ENCODE results near the gene SWT1.

The SWT1 gene, protein sequence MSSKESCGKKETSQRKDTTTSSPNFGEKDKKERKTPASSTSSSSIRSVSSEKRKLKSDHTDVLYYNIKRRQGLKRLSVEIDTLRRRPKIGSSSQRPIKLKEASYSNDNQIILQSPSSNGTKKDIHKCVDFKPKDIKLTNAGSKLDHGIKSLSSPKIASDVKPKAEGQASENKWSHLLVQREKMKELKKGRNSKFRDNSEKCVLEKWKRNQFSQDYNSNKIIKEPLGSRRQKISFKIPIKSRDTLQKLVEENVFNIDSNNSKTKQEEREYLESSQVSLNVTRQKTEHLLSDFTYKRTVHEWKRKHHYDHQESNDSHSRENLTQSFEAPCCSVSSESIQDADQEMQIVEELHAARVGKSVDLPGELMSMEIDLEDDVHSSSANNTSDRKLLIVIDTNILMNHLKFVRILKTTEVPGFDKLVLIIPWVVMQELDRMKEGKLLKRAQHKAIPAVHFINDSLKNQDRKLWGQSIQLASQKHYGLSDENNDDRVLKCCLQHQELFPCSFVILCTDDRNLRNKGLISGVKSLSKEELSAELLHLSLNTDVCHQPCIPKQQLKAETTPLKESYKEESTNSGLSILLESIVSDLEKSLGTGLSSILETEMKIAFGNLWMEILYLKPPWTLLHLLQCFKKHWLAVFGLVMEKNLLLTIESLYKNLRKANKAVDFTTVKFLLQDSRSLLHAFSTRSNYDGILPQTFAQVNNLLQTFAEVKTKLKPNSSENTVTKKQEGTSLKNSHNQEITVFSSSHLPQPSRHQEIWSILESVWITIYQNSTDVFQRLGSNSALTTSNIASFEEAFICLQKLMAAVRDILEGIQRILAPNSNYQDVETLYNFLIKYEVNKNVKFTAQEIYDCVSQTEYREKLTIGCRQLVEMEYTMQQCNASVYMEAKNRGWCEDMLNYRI

DNA sequence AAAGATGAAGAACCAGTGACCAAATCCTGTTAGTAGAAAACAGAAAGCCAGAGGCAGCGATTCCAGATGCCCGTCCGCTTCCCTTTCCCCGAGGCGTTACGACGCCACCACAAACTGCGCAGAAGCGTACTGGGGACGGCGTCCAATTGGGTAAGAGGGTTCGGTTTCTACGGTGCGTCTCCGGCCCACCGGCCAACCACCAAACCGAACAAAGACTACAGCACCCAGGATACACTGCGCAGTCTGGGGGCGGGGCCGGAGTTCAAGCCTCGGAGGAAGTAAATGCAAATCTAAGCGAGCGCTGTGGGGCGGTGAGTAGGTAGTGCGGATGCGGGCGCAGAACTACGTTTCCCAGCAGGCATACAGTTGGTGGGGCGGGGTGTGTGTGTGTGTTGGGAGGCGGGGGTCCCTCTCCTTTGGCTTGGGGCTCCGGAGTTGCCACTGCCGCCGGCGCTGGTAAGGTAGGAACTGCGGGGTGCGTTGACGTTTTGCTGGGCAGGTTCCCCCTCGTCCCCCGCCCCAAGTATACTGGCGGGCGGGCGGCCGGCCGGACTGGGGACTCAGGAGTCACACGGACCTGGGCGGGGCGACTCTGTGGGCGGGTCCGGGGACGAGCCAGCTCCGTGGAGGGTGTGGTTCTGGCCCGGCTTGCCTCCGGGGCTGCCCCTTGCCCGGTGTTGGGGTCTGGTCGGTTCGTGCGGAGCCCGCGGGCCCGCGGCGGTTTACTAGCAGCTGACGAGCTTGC, at the start of gene SWT1, which contains the start of gene TRMT1L:
Gene SWT1, plus strand, starts transcription at position 314 of the 745 bp plus-strand sequence. CDS start 3,675 bp downstream, outside the sequence.
Gene TRMT1L, minus strand, starts transcription at position 100 of the 745 bp plus-strand sequence. CDS start 241 bp downstream, outside the sequence.
- peak; percentile 100 for DNase-seq (ENCODE audit: low spot score)

DNA sequence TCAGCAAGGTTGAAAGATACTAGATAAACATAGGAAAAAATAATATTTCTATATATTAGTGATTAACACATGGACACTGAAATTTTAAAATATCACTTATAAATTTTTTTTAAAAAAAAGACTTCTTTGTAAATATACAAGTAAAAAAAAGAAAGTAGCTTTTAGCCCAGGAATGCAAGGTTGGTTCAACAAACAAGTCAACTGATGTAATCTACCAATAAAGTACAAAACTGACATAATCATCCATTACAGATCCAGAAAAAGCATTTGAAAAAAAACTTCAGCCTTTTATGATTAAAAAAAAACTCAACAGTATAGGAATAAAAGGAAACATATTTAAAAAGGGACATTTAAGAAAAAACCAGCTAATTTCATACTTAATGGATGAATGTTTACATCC, 48.6 kb upstream of the SWT1 start:
- no peak for DNase-seq (ENCODE audit: low spot score)

DNA sequence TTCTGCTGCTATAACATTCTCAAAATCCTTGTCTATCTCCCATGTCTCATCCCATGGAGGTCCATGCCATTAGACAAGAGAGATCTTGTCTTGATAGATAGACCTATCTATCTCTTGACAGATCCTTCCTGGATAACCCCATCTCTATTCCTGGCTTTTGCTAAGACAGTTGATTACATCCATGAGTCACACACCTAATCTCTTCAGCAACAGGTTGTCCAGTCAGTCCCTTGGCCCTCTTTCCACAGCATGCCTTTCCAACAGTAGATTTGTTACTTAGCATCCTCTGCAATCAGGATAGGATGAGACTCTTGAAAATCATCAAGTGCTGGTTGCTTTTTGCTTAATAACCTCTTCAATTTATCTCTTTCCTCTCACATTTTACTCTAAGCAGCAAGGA, 46.8 kb upstream of the SWT1 start:
- no peak for DNase-seq (ENCODE audit: low spot score)

DNA sequence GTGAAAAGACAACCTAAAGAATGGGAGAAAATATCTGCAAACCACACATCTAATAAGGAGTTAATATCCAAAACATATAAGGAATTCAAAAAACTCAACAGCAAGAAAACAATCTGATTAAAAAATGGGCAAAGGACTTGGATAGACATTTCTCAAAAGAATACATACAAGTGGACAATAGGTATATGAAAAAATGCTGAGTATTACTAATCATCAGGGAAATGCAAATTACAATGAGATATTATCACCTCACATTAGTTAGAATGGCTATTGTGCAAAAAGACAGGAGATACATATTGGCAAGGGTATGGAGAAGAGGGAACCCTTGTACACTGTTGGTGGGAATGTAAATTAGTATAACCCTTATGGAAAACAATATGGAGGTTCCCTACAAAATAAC, 45.1 kb upstream of the SWT1 start:
- DNase-seq (ENCODE audit: low spot score), result no peak

DNA sequence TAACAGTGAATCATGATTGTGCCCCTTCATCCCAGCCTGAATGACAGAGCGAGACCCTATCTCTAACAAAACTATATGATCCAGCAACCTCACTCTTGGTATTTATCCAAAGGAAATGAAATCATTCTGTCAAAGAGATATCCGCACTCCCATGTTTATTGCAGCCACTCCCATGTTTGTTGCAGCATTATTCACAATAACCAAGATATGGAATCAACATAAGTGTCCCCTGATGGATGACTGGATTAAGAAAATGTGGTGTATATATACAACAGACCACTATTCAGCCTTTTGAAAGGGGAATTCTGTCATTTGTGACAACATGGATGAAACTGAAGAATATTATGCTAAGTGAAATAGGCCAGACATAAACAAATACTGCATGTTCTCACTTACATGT, 44.6 kb upstream of the SWT1 start:
- no peak for DNase-seq (ENCODE audit: low spot score)

DNA sequence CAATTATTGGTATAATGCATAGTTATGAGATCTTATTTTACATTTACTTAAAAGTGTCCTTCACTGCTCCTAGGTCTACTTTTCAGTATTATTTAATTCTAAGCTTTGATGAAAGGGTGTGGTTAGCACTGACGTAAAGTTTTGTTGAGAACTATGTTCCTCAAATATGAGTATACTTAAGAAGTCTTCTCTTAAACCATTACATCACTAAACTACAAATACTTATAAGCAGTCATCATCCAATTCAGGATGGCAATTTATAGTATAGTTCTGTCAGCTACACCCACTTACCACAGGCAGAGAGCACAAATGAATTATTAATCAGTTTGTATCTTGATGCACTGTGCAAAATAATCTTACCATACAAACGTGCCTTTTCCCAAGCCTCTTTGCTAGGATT, 27.3 kb upstream of the SWT1 start:
- no peak for DNase-seq (ENCODE audit: low spot score)

DNA sequence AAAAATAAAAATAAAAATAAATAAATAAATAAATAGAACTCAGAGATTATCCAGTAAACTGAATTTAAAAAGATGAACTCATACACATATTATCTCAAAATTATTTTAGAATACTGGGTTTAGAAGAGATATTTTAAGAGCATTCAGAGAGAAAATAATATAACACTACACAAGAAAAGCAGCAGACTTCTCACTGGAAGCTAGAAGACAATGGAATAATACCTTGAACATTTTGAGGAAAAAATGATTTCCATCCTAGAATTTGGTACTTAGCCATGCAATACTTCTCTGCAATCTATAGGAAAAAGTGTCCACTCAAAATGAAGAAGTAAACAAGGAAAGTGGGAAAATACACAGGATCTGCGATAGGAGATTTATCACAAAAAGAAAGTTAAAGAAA, 24.4 kb upstream of the SWT1 start:
- no peak for DNase-seq (ENCODE audit: low spot score)

DNA sequence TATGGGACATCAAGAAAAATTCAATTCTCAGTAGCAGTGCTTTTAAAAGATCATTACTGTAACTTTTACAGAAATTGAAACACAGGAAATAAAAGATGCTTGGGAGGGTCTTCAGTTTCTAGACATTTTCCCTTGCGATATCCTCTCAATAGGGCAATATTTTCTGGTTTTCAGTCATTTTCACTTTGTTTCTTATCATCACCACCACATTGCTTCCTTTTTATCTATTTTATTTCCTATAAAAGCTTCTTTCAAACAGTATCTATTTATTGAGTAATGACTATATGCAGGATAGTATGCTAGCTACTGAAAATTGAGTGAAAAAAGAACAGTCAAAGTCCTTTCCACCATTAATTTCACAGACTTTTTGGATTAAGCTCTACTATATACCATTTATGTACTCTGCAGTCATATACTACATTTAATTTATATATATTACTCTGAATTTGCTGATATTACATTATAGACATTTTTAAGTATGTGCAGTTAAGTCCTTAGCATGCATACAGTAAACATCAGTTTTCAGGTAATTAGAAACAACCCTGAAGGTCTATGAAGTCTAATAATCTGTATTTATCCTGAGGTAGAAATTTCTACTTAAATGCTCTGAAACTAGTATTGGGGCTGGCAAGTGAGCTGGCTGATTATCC, 18.9 kb upstream of the SWT1 start:
- no peak for DNase-seq (ENCODE audit: low spot score)

DNA sequence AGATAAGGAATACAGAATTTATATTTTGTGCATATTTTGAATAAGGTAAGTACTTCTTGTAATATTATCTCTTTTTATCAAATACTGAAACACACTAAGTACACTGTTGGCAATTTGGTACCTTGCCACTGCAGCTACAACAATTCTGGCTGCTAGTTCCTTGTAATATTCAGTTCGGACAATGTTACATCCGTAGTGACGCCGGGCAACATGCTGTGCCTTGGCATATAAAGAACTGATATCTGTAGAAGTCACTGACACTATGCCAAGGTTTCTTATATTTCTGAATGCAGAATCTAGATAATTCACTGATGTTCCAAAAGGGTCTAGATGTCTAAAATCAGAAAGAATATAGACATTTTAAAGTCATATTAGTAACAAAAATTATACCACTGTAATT, 17.7 kb upstream of the SWT1 start:
- DNase-seq (ENCODE audit: low spot score), result no peak

DNA sequence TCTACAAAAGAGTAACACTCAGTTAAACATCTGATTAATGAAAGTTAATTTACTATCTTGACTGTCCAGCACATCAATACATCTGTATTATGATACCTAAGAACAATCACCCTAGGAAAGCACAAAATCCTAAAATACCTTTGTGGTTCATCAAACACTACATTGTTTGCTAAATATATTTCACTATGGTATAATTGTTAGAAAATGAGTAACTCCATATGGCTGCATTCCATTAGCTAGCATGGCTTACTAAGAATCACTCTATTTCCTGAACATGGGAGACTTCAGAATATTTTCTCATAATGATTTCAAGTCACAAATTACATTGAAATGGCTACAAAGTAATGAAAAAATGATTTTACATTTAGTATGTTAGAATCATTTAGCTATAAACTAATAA, 12.7 kb upstream of the SWT1 start:
- DNase-seq (ENCODE audit: low spot score), result no peak

DNA sequence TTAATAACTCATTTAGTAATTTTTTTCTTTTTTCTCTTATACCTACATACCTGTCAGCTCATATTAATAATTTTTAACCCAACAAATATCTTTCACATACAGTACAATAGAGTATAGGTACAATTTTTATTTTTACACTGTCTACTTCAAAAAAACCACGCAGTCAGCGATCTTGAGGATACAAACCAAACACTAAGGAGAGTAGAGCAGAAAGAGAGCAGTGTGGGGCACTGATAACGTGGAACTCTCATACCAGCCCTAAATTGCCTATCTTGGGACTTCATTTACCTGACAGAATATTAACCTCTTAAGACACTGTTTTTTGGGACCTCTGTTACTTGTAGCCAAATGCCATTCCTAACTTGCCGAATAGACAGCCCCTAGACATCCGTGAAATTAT, 5.8 kb upstream of the SWT1 start:
- no peak for DNase-seq (ENCODE audit: low spot score)

DNA sequence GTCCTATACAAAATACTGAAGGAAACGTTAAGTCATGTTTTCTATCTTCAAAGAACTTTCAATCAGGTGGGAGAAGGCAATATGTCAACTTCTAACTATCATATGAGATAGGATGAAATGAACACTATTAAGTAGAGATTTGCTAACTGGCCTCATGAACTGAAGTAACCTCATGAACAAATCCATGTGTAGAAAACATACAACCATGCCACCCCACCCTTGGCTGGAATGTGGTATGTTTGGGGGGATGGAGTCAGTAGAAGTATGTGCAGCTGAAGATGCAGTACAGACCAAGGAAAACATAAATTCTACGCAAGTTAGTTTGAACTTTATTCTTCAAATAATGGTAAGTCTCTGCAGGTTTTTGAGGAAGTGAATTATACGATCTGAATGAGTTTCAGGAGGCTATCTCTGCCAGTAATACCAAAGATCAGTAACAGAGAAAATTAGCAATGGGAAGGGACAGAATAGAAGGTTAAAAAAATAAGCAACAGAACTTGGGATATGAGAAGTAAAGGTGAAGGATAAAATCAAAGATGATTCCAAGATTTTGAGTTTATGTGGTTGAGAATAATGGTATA, 4.7 kb upstream of the SWT1 start:
- no peak for DNase-seq (ENCODE audit: low spot score)

DNA sequence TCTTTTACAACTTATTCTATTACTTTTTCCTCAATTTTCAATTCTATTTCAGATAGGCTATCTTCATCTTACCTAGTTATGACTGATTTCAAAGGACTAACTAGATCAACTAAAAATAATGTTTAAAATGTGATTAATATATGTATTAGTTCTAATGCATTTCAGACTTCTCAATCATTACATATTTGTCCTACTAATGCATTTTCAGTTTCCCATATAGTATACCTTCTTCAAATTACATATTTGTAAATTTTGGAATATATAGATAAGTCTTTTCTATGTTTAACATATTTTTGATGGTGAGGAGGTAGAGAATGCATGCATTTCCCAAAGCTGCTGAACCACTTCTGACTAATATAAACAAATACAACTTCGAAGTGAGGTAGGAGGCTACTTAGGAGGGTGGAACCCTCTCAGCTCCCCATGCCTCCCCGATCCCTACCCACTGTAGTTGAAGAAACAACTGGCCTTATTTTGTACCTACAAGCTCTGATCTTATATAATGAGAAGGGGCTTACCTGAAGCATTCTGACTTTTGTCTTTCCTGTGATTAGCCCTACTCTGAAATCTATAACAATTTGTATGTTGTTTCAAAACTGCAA, 2.0 kb upstream of the SWT1 start:
- DNase-seq (ENCODE audit: low spot score), result no peak

DNA sequence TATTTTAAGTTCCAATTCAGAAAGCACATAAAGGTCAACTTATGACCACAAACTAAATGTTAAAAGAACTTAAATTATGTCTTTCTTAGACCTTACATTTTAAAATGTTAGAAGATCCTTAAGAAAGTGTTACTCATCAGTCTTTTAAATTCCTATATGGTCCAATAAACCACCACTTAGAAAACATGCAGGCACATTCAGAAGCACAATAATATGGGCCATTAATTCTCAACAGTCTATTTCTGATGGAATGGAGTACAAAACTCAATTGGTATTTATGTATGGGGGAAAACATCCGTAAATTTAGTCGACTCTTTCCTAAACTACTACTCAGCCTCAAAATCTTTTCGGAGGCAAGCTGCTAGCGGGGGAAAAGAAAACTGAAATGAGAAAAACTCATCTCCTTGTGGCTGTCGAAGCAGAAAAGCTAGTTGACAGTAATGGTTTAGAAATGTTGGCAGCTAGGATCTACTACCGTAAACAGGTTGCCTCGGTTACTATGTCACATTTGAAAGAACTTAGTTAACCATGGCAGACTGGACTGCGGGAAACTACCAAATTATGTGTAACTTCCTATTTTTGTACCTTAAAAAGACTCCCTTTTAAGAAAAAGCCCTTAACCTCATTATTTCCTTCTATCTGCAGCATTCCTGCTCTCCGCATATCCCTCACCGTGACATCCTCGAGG, 1.2 kb upstream of the SWT1 start:
- peak; percentile 14 for DNase-seq (ENCODE audit: low spot score)

DNA sequence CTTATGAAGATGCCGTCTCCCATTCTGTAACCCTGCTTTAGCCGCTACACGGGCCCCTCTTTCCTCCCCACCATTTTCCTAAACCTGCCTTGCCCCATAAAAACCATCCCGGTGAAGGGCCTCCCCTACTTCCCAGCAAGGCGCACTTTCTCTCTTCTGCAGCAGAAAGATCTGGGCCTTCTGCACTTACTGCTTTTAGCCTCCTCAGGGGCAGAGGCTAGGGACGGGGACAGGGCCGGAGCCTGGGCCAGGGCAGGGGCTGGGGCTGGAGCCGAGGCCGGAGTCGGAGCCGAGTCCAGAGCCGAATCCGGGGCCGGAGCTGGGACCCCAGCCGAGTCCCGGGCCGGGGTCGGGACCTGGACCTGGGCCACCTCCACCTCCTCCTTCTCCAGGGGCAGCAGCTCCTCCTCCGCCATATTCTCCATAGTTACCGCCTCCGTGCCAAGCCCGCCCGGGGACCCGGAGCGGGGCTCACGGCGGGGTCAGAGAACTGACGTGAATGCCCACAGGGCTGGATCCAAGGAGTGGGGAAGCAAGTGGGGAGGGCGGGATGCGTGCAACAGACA, 596 bp upstream of the SWT1 start:
- no peak for DNase-seq (ENCODE audit: low spot score)

DNA sequence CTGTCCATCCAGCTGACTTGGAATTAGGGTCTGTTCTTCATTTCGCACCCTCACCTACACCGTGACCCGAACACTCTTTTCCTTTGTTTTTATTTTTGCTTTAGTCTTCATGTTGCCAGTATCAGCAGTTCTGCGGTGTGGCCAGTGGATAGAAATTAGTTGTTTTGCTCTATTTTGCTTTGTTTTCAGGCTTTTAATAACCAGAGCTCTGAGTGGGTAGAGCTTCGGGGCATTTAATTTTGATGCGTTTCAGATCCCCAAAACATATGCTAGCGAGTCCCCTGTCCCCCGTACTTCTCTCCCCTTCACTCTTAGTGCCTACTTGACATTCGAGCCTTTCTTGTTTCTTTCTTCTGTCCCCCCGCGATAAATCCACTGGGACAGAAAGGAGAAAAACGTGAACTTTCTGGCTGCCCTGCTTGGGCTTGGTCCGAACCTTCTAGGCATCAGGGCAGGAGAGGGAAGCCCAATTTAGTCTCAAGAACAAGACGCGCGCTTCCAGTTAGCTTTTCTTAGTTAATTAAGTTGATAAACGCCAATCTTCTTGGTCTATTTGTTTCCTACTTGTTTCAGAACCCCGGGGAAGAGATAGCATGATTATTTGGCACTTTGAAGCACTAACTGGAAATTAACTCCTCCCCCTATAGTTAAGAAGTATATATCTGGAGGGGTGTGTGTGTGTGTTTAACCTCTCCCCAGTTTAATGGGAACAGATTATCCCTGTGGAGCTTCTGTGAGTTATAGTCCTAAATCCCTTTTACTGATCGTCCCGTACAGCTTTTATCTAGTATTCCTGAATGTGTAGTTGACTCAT, 839 bp downstream of the SWT1 start:
- peak; percentile 6 for DNase-seq (ENCODE audit: low spot score)

DNA sequence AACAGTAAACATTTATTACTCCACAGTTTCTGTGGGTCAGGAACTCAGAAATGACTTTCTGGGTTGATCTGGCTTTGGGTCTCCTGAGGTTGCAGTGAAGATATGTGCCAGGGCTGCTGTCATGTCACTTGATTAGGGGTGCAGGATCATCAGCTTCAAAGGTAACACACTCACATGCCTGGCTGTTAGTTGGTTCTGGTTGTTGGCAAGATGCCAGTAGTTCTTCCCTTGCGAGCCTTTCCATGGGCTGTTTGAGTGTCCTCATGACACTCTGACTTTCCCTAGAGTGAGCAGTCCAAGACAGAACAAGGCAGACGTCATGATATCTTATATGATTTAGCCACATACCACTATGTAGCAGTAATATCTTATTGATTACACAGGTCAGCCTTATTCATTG, 1.8 kb downstream of the SWT1 start:
- peak; percentile 5 for DNase-seq (ENCODE audit: low spot score)

DNA sequence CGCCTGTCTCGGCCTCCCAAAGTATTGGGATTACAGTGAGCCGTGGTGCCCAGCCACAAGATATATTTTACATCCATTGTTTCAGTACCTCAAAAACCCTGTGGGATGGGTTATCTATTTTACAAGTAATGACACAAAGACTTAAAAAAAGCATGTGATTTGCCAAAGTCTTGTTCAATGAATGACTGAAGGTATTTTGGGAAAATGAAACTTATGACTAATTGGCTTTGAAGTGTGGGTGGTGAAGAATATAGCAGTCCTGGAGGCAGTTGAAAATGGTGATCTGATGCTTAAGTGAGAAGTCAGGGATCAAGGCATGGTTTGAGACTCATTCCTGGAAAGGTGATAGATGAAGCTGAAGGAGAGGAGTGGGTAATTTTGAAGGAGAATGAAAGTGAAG, 3.0 kb downstream of the SWT1 start:
- no peak for DNase-seq (ENCODE audit: low spot score)

DNA sequence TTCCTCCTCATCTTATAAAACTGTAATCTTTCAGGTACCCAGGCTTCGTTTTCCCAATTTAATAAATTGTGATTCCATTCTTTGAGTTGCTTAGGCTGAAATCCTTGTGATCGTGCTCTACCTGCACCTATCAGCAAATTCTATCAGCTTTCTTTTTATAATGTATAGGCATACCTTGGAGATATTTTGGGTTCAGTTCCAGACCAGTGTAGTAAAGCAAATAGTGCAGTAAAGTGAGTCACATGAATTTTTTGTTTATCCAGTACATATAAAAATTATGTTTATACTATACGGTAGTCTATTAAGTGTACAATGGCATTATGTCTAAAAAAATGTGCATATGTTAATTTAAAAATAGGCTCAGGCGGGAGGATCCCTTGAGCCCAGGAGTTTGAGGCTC, 5.5 kb downstream of the SWT1 start:
- no peak for DNase-seq (ENCODE audit: low spot score)

Data from Ammon's horn (tissue), 1 donor.